Stimulated activated CD4-positive, alpha-beta T cell treated with anti-CD3 and anti-CD28 coated beads, TNF-alpha, amount 100 ng/mL, for 24 hours (primary cell): ENCODE results near the gene NARS2.

Source experiments
- DNase-seq, 3 experiments: peaks; one replicate each; pipeline ENCODE4 v3.0.0-alpha.2; 2020; ENCODE audit warnings: low read depth in 3 of 3

The NARS2 gene

DNA sequence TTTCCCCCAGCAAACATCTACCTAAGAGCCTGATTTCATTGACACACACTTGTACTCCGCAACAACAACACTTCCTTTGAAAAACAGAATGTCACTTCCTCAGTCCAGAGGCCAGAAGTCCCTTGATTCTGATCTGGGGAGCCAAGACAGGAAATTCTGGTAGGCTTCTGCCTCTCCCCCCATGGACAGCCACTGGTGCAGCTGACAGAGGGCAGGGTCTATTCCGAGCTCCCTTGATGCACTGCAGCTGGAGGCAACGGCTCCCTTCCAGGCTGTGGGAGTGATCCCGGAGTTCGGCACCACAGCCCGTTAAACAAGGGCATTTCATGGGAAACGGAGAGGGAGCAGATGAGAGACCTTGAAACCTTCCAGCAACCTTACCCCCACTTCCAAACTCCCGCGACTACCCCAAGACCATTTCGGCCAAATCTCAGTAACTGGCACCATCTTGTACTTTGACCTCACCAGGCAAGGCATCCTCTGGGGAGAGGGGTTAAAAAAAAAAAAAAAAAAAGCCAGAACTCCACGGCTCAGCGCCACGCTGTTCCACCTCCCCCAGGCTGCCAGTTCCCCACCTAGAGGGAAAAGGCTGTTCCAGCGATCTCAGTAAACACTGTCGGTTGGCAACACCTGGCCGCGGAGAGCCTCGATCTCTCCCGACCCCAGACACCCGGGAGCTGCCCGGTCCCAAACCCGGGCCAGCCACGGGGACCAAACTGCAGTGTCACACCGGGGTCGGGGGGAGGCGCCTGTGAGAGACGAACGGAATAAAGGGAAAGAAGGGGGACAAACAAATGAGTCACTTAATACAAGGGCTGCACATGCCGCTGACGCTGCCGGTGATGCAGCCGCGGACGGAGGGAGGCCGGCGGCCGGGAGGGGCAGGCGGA is 158.1 kb downstream of the NARS2 start:
- DNase-seq, result peak; percentile 34 to 72 (median 45)

DNA sequence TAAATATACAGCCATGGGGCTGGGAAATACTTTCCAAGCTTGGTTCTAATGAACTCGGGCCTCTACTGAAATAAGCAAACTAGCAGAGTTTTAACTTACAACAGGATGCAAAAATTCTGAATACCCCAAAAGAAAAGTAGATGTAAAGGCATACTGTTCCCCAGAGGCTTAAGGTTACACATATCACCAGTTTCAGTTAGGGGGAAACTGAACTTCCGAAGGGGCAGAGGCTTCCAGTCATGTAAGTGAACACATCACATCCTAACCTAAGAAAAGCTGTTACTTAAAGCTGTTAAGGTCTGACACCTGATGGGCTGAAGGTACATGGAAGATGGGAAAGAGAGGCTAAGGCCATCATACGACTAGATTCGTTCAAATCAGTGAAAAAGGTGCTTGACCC is 159.3 kb downstream of the NARS2 start:
- no peak for DNase-seq

DNA sequence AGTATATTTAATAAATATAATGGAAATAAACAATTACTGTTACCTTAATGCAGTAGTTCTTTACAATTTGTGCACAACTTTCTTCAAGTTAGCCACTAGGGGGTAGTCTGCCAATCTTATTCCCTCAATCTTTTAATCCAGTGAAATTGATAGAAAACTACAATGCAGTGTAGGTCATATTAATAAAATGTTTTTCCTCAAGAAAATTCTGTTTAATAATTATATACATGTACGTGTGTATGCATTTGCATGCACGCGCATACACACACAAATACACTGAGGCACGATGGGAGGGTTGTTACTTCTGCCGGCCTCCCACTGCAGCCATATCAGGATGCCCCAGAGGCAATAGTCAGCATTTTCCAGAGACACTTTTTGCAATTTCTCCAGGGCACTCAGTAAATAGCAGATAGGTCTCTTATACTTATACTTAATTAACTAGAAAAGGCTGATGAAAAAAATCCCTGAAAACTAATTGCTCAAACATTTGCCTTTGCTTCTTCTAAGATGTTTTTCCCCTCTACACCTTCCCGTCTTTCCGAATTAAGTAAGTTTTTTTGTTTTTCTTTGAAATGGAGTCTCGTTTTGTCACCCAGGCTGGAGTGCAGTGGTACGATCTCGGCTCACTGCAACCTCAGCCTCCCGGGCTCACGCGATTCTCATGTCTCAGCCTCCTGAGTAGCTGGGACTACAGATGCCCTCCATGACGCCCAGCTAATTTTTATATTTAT is 160.2 kb downstream of the NARS2 start:
- no peak for DNase-seq

DNA sequence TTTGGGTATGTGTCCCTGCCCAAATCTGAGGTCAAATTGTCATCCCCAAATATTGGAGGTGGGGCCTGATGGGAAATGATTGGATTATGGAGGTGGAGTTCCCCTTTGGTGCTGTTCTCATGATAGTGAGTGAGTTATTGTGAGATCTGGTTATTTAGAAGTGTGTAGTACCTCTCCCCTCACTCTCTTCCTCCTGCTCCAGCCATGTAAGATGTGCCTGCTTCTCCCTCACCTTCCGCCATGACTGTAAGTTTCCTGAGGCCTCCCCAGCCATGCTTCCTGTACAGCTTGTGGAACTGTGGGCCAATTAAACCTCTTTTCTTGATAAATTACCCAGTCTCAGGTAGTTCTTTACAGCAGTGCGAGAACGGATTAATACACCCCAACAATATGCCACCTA is 166.0 kb downstream of the NARS2 start:
- no peak for DNase-seq

DNA sequence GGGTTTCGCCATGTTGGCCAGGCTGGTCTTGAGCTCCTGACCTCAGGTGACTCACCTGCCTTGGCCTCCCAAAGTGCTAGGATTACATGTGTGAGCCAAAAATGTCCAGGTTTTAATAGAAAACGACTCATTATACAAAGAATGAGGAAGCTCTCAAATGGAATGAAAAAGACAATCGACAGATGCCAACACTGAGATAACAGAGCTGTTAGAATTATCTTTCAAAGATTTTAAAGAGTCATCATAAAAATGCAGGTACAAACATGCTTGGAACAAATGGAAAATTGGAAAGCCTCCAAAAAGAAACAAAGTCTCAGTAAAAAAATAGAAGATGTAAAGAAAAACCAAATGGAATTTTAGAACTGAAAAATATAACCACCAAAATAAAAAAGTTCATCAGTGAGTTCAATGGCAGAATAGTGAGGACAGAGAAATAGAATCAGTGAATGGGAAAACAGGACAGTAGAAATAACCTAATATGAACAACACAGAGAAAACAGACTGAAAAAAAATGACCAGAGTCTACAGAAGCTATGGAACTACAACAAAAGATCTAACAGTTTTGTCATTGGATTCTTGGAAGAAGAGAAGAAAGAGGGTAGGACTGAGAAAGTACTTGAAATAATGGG is 168.0 kb downstream of the NARS2 start:
- no peak for DNase-seq

DNA sequence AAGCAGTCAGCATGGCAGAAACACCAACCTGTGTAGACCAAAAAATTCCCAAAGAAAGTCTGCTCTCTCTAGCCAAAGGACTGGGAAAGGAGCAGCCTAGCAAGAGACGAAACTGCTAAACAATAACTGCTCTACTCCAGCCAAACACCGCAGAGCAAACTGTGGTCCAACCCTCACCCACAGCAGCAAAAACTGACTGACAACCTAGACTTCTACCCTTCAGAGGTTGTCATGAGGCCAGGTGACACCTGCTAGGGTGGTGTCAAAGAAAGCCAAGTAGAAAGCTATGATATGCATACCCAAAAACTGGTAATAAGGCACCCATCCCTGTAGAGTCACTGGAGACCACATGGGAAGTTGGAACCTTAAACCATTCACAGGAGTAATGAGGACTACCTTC is 168.9 kb downstream of the NARS2 start:
- DNase-seq, result no peak

DNA sequence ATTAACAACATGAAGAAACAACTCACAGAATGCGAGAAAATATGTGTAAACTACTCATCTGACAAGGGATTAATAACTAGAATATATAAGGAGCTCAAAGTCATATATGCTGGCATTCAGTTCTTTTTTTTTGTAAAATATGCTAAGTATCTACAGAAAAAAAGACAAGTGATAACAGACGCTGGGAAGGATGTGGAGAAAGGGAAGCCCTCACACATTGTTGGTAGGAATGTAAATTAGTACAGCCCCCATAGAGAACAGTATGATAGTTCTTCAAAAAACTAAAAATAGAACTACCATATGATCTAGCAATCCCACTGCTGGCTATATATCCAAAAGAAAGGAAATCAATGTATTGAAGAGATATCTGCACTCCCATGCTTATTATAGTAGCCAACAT is 170.9 kb downstream of the NARS2 start:
- DNase-seq, result no peak

DNA sequence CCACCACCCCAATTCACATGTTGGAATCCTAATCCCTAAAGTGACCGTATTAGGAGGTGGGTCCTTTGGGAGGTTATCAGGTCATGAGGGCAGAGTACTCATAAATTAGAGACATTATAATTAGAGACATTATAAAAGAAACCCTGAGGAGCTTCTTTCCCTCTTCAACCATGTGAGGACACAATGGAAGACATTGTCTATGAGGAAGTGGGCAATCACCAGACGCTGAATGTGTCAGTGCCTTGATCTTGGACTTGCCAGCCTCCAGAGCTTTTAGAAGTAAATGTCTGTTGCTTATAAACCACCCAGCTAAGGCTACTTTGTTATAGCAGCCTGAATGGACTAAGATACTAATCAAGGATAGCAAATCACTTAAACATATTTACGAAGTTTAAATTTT is 171.8 kb downstream of the NARS2 start:
- no peak for DNase-seq

DNA sequence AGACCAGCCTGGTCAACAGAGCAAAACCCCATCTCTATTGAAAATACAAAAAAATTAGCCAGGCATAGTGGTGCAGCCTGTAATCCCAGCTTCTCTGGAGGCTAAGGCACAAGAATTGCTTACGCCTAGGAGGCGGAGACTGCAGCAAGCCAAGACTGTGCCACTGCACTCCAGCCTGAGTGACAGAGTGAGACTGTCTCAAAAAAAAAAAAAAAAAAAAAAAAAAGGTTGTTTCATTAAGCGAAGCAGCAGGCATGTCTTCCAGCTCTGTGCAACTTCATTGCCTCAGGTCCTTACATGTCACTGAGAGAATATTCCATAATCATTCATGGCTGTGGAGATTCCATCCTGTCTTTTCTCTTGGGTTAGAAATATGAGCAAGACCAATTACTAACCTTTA is 174.0 kb downstream of the NARS2 start:
- DNase-seq, result no peak

DNA sequence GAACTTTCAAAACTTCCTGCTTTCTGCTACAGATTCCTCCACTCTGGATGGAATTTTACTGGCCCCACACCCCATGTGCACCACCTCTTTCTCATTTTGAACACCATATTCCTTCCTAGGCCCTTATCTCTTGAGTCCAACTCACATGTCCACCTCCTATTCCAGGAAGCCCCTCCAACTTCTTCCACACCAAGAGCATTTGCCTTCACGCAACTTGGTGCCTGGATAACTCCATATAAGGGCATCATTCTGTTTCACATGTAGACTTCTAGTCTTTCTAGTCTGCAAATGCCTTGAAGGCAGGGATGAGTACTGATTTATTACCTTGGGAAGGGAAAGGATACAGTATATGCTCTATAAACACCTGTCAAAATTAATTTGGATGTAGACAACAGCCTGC is 174.5 kb downstream of the NARS2 start:
- DNase-seq, result no peak

DNA sequence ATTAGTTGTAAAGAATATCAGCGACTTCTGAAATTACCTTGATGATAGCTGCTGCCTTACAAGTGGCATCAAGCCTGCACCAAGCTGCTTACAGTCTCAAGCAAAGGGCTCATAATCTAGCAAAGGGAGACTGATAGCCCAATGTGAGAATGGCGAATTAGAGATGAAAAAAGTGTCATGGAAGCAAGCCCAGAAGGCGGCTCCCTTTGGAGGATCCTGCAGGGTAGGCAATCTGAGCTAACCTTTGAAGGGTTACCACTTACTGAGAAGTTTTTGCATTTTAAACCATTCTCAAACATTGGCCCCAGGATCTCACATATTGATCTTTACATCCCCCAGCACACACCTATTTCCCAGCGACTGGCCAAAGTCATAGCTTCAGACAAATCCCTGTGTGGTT is 175.5 kb downstream of the NARS2 start:
- no peak for DNase-seq

DNA sequence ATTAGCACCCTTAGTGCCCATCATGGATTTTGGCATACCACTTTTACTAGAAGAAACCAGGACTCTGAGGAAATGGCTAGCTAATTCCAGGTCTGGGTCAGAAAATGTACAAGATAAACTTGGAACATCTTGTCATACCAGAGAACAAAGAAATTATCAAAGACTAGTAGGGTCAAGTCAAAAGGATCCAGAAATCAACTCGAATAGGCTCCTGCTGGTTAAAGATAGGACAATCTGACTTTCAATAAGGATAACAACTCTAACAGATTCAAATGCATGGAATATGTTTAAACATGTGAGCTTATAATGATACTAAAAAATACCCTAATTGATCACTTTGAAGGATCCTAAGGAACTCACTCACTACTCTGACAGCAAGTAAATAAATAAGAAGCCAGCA is 175.9 kb downstream of the NARS2 start:
- DNase-seq, result no peak

DNA sequence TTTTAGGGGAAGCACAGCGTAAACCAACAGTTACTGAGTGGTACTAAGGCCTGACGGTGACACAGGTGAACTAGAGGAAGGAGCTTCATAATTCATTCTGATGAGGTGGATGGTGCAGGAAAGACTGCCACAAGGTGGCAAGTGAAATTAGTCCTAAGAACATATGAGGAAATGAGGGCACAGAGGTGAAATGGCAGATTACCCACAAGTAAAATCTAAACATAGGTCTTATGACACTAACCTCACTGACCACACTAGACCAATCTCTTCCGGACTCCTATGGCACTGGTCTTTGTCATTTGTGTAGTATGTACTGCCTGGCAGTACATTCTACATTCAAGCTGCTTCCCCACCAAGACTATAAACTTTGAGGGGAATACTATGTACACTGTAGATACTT is 177.3 kb downstream of the NARS2 start:
- no peak for DNase-seq

DNA sequence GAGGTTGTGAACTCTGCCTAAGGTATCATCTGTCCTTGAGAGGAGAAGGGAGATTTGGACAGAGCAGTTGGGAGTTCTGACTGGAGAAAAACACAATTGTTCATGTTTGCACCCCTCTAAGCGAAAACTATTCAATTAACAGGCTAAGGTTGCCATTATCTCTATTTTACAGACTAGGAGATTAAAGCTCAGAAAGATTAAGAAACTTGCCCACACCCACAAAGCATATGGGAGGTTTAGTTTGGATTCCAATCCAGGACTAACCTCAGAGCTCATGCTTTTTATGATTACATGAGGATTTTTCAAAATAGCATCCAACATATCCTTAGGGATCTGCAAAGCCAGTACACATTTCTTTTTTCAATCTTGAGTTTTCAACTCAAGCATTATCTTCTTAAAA is 179.1 kb downstream of the NARS2 start:
- DNase-seq, result no peak

DNA sequence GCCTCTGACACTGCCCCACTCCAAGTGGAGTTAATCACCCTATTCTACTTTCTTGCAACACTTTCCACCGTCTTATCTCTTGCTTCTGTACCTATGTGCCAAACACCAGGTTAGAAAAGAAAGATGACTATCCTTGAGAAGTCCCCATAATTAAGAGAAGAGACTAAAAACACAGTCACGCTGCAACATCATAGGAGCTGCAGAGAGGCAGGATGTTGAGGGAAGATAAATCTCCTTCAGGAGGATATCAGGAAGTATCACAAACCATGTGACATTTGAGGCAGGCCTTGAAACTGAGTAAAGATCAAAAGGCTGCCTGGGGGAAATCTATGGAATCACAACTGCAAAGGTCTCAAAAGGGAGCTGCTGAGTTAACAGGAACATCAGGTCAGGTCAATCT is 181.8 kb downstream of the NARS2 start:
- DNase-seq, result no peak

DNA sequence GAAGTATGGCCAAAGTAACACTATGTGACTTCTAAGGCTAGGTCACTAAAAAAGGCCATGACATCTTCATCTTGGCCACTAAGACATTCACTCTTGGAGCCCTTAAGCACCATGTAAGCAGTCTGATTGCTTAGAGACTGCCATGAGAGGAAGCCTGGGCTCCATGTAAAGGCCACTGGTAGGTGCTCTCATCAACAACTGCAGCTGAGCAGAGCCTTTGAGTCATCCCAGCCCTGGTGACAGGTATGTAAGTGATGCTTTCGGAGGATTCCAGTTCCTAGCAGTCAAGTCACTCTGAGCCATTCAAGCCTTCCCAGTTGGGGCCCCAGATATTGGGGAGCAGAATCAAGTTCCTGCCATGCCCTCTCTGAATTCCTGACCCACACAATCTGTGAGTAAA is 183.2 kb downstream of the NARS2 start:
- DNase-seq, result no peak

DNA sequence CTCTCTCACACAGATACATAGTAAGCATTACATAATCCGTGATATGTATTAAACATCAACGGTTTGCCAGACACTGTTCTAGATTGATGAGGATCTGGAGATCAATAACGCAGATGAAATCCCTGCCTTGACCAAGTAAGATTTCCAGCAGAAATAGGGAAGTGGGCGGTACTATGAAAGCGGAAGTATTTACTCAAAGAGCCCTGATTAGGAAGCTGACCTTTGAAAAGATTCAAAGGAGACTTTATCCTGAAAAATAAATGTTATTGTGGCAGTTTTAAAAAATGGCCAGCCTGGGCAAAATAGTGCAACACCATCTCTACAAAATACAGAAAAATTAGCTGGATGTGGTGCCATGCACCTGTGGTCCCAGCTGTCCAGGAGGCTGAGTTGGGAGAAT is 183.9 kb downstream of the NARS2 start:
- no peak for DNase-seq

DNA sequence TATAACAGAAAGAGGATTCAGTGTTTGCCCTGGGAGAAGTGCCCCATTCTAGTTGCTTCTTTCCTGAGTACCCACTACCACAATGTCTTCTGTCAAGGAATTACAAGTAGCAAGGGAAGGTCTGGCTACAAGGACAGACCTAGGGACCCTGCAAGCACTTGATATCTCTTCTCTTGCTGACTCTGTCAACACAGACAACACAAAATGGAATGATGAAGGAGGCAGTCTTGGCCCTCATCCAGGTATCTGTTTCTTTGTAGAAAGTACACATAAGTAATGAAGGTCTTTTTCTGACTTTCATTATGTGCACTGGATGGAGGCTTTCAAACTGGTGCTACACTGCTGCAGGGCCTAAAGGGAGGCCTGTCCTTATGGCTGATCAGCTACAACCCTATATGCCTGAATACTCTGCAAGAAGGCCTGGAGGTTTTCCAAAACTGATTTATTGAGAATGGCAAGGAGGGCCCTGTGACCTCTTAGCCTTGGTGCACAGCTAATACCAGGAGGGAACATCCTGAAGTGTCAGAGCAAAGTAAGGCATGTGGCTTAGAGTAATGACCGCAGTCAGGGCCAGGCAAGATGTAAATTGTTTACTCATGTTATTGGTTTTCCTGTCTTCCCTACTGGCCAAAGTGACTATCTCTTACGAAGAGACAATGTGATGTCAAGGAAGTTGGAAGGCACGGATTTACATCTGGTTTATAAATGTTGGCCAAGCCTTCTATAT is 188.3 kb downstream of the NARS2 start:
- DNase-seq, result no peak
